ENCODE measurements around the gene MORN5. TPM values are rescaled to one million over a fixed set of nuclear protein-coding genes. Genes with fewer than 3 reads are reported as not detected.
A peak's percentile ranks its signal among the peaks of the same experiment; 100 is the strongest.

Gene MORN5
- total RNA-seq, 6 donors from 2014 or later = 3.5 to 33.5 (median 10.5) TPM; not detected in 1

- Histone ChIP-seq H3K9me3 (no peaks in the 10 kb centered on the region), H3K27me3 (peaks cover 0 to 15% (median 6%) of the 10 kb centered on the region in 4 donors), H3K4me3 (no peak overlapping the region), H3K4me1 (peaks cover 20 to 51% (median 36%) of the 10 kb centered on the region in 4 donors), H3K27ac (peak overlapping the region in 1 of 4 donors; percentile 2), H3K36me3 (no peaks in the 10 kb centered on the region)
- DNase-seq (no peak), ATAC-seq (ENCODE audit: low FRiP score in 2 of 2) (no peak)
- 71 to 72% methylated on average over 4 to 9 of the region's 10 CpGs for WGBS, 2 donors
- no peak for TF ChIP-seq CTCF (IDR thresholded peaks at IDR 0.05)
Observed at GRCh38 chr9:122127396-122127798, 32.3 kb upstream of the MORN5 start.

- 51 to 62% methylated on average over 8 to 17 of the region's 24 CpGs for WGBS, 2 donors
- Histone ChIP-seq H3K27me3 (peaks cover 0 to 15% (median 6%) of the 10 kb centered on the region in 4 donors), H3K9me3 (no peaks in the 10 kb centered on the region), H3K36me3 (no peaks in the 10 kb centered on the region), H3K4me1 (peaks cover 20 to 48% (median 36%) of the 10 kb centered on the region in 4 donors), H3K4me3 (no peak overlapping the region), H3K27ac (no peak overlapping the region)
- no peak for ATAC-seq (ENCODE audit: low FRiP score in 2 of 2)
- TF ChIP-seq EP300 (IDR thresholded peaks at IDR 0.05) = peak in 3 of 4 donors; percentile 2 to 52 (median 27)
- TF ChIP-seq POLR2AphosphoS5 (IDR thresholded peaks at IDR 0.05) = peak; percentile 60 to 77
- TF ChIP-seq CTCF (IDR thresholded peaks at IDR 0.05) = no peak
- TF ChIP-seq POLR2A (IDR thresholded peaks at IDR 0.05) = no peak
- DNase-seq = peak; percentile 40 to 83
Observed at GRCh38 chr9:122128007-122128968, 31.4 kb upstream of the MORN5 start.

GRCh38 chr9:122128969-122129343 lies 30.8 kb upstream of the MORN5 start:
- Histone ChIP-seq H3K36me3 (no peaks in the 10 kb centered on the region), H3K4me3 (no peak overlapping the region), H3K4me1 (peaks cover 20 to 48% (median 39%) of the 10 kb centered on the region in 4 donors), H3K27me3 (peaks cover 0 to 15% (median 6%) of the 10 kb centered on the region in 4 donors), H3K27ac (no peak overlapping the region), H3K9me3 (no peaks in the 10 kb centered on the region)
- ATAC-seq (ENCODE audit: low FRiP score in 2 of 2) (no peak), DNase-seq (no peak)
- 82 to 87% methylated on average over 6 to 7 of the region's 7 CpGs for WGBS, 2 donors
- no peak for TF ChIP-seq POLR2AphosphoS5 (IDR thresholded peaks at IDR 0.05)
- no peak for TF ChIP-seq EP300 (IDR thresholded peaks at IDR 0.05)
- TF ChIP-seq CTCF (IDR thresholded peaks at IDR 0.05) = no peak
- TF ChIP-seq POLR2A (IDR thresholded peaks at IDR 0.05) = no peak

GRCh38 chr9:122129969-122130368 lies 29.7 kb upstream of the MORN5 start:
- no peak for ATAC-seq (ENCODE audit: low FRiP score in 2 of 2)
- no peak for DNase-seq
- Histone ChIP-seq H3K9me3 (no peaks in the 10 kb centered on the region), H3K4me3 (no peak overlapping the region), H3K27ac (no peak overlapping the region), H3K4me1 (peaks cover 28 to 54% (median 46%) of the 10 kb centered on the region in 4 donors), H3K36me3 (no peaks in the 10 kb centered on the region), H3K27me3 (peaks cover 0 to 15% (median 6%) of the 10 kb centered on the region in 4 donors)
- 86 to 96% methylated on average over 2 of the region's 2 CpGs for WGBS, 2 donors
- TF ChIP-seq EP300 (IDR thresholded peaks at IDR 0.05) (no peak), POLR2AphosphoS5 (IDR thresholded peaks at IDR 0.05) (no peak), CTCF (IDR thresholded peaks at IDR 0.05) (no peak), POLR2A (IDR thresholded peaks at IDR 0.05) (no peak)
